ENCODE measurements around the gene NIT2.

The NIT2 gene

GRCh38 chr3:100354850-100355249 lies 20.3 kb downstream of the NIT2 start:
- H3K27me3 ChIP-seq (ENCODE audit: control insufficient read depth, low read length), result no peaks in the 10 kb centered on the region
- TF ChIP-seq CTCF (IDR thresholded peaks at IDR 0.05; ENCODE audit: low read depth, low read length, poor library complexity, severe bottlenecking), result no peak
- no peak for TF ChIP-seq EZH2phosphoT487 (IDR thresholded peaks at IDR 0.05; ENCODE audit: borderline replicate concordance, low read length)
- H3K27ac ChIP-seq (ENCODE audit: low read depth, low read length), result no peak overlapping the region
- H3K4me1 ChIP-seq (ENCODE audit: control insufficient read depth, low read length), result no peaks in the 10 kb centered on the region
- no peak overlapping the region for H3K4me3 ChIP-seq (ENCODE audit: low read length)
- H4K20me1 ChIP-seq (ENCODE audit: control insufficient read depth, insufficient read depth, low read depth, low read length), result no peaks in the 10 kb centered on the region
- no peaks in the 10 kb centered on the region for H3K79me2 ChIP-seq (ENCODE audit: control insufficient read depth, low read length)
- H3K36me3 ChIP-seq (ENCODE audit: control insufficient read depth, low read length), result peaks cover 59% of the 10 kb centered on the region
- H3K4me2 ChIP-seq (ENCODE audit: low read length), result no peak overlapping the region
- H3K9me3 ChIP-seq (ENCODE audit: control insufficient read depth, insufficient read depth, low read length), result peaks cover 4% of the 10 kb centered on the region
- no peaks in the 10 kb centered on the region for H3K9me2 ChIP-seq (replicated peaks; ENCODE audit: control insufficient read depth, low read length)
- no peaks in the 10 kb centered on the region for H3F3A ChIP-seq (ENCODE audit: control insufficient read depth, insufficient read depth)

- H3K9me2 ChIP-seq (replicated peaks; ENCODE audit: control insufficient read depth, low read length), result no peaks in the 10 kb centered on the region
- no peak for TF ChIP-seq EZH2phosphoT487 (IDR thresholded peaks at IDR 0.05; ENCODE audit: borderline replicate concordance, low read length)
- no peak for TF ChIP-seq CTCF (IDR thresholded peaks at IDR 0.05; ENCODE audit: low read depth, low read length, poor library complexity, severe bottlenecking)
- peaks cover 64% of the 10 kb centered on the region for H3K36me3 ChIP-seq (ENCODE audit: control insufficient read depth, low read length)
- no peaks in the 10 kb centered on the region for H4K20me1 ChIP-seq (ENCODE audit: control insufficient read depth, insufficient read depth, low read depth, low read length)
- H3F3A ChIP-seq (ENCODE audit: control insufficient read depth, insufficient read depth), result no peaks in the 10 kb centered on the region
- H3K27me3 ChIP-seq (ENCODE audit: control insufficient read depth, low read length), result no peaks in the 10 kb centered on the region
- no peaks in the 10 kb centered on the region for H3K9me3 ChIP-seq (ENCODE audit: control insufficient read depth, insufficient read depth, low read length)
- no peaks in the 10 kb centered on the region for H3K79me2 ChIP-seq (ENCODE audit: control insufficient read depth, low read length)
- H3K27ac ChIP-seq (ENCODE audit: low read depth, low read length), result no peak overlapping the region
- no peak overlapping the region for H3K4me2 ChIP-seq (ENCODE audit: low read length)
- H3K4me1 ChIP-seq (ENCODE audit: control insufficient read depth, low read length), result no peaks in the 10 kb centered on the region
- H3K4me3 ChIP-seq (ENCODE audit: low read length), result no peak overlapping the region
Observed at GRCh38 chr3:100358413-100358812, 23.9 kb downstream of the NIT2 start.

- Histone ChIP-seq H3K27me3 (ENCODE audit: control insufficient read depth, low read length) (no peaks in the 10 kb centered on the region), H3K79me2 (ENCODE audit: control insufficient read depth, low read length) (no peaks in the 10 kb centered on the region), H3K4me1 (ENCODE audit: control insufficient read depth, low read length) (no peaks in the 10 kb centered on the region), H3K4me3 (ENCODE audit: low read length) (no peak overlapping the region), H4K20me1 (ENCODE audit: control insufficient read depth, insufficient read depth, low read depth, low read length) (no peaks in the 10 kb centered on the region), H3K4me2 (ENCODE audit: low read length) (no peak overlapping the region), H3K9me3 (ENCODE audit: control insufficient read depth, insufficient read depth, low read length) (no peaks in the 10 kb centered on the region), H3F3A (ENCODE audit: control insufficient read depth, insufficient read depth) (no peaks in the 10 kb centered on the region), H3K36me3 (ENCODE audit: control insufficient read depth, low read length) (peaks cover 65% of the 10 kb centered on the region), H3K27ac (ENCODE audit: low read depth, low read length) (no peak overlapping the region), H3K9me2 (replicated peaks; ENCODE audit: control insufficient read depth, low read length) (no peaks in the 10 kb centered on the region)
- TF ChIP-seq EZH2phosphoT487 (IDR thresholded peaks at IDR 0.05; ENCODE audit: borderline replicate concordance, low read length), result no peak
- no peak for TF ChIP-seq CTCF (IDR thresholded peaks at IDR 0.05; ENCODE audit: low read depth, low read length, poor library complexity, severe bottlenecking)
Observed at GRCh38 chr3:100359035-100359434, 24.5 kb downstream of the NIT2 start.
